Stimulated activated naive CD8-positive, alpha-beta T cell treated with anti-CD3 and anti-CD28 coated beads, Interleukin-15, amount 100 ng/mL, for 72 hours (primary cell): ENCODE data around the gene ZNF649.
A peak's percentile ranks its signal among the peaks of the same experiment; 100 is the strongest.
"Not testable (repeated sequence)": the region's sequence is repeated elsewhere in the genome, so short reads cannot be mapped to it uniquely, and the experiment has no call there.

Experiments used
- ATAC-seq: fragments of 150-1000 bp; cut with Tn5 transposase; 2 replicates; pipeline ENCODE4 v1.10.0; 2021; ENCODE audit warnings: mild to moderate bottlenecking, moderate library complexity
- DNase-seq, 2 donors: peaks; one replicate each; pipeline ENCODE4 v3.0.0; 2021 to 2022
- H3K27ac Mint-ChIP-seq, 2 donors: one replicate each; pipeline ENCODE4 v1.8.0; 2022; ENCODE audit warnings: mild to moderate bottlenecking in 2 of 2, mixed read lengths in 2 of 2, moderate library complexity in 2 of 2
- H3K27me3 Mint-ChIP-seq: one replicate; pipeline ENCODE4 v1.8.0; 2022; ENCODE audit warnings: mixed read lengths
- H3K4me1 Mint-ChIP-seq: one replicate; pipeline ENCODE4 v1.8.0; 2022; ENCODE audit warnings: mild to moderate bottlenecking, mixed read lengths
- H3K4me3 Mint-ChIP-seq, 2 donors: one replicate each; pipeline ENCODE4 v1.8.0; 2022; ENCODE audit warnings: mild to moderate bottlenecking in 2 of 2, mixed read lengths in 2 of 2, moderate library complexity in 1 of 2
- H3K9me3 Mint-ChIP-seq, 2 donors: one replicate each; pipeline ENCODE4 v1.8.0; 2022; ENCODE audit warnings: mixed read lengths in 2 of 2

ZNF649 gene

GRCh38 chr19:51904331-51905165, at the start of gene ZNF649:
ZNF649 (minus strand) TSS chr19:51905017; CDS start chr19:51900107, 4,910 bp downstream.
- H3K4me3 Mint-ChIP-seq: peak within 1 kb of the TSS; percentile 88 to 94
- peaks cover 23% of the 10 kb centered on the region for H3K27me3 Mint-ChIP-seq
- peak; percentile 97 for ATAC-seq
- peaks cover 41 to 71% of the 10 kb centered on the region in 2 donors for H3K9me3 Mint-ChIP-seq
- peak within 1 kb of the TSS; percentile 96 to 99 for H3K27ac Mint-ChIP-seq
- H3K4me1 Mint-ChIP-seq: peaks cover 27% of the 10 kb centered on the region
- DNase-seq: peak; percentile 83 to 87

- Mint-ChIP-seq H3K4me3 (peak overlapping the region in 1 of 2 donors; percentile 11), H3K4me1 (peaks cover 5% of the 10 kb centered on the region), H3K27ac (no peak overlapping the region), H3K9me3 (peaks cover 57 to 65% of the 10 kb centered on the region in 2 donors), H3K27me3 (no peaks in the 10 kb centered on the region)
- no peak for DNase-seq
- ATAC-seq: no peak
These were observed 44.2 kb upstream of the ZNF649 start for GRCh38 chr19:51948975-51949374.

GRCh38 chr19:51946602-51947001, 41.8 kb upstream of the ZNF649 start:
- Mint-ChIP-seq H3K27me3 (no peaks in the 10 kb centered on the region), H3K27ac (no peak overlapping the region), H3K4me3 (no peak overlapping the region), H3K9me3 (peaks cover 71 to 73% of the 10 kb centered on the region in 2 donors), H3K4me1 (peaks cover 5% of the 10 kb centered on the region)
- no peak for DNase-seq
- ATAC-seq: no peak

- Mint-ChIP-seq H3K27me3 (no peaks in the 10 kb centered on the region), H3K4me1 (peaks cover 5% of the 10 kb centered on the region), H3K27ac (no peak overlapping the region), H3K9me3 (peaks cover 64 to 75% of the 10 kb centered on the region in 2 donors), H3K4me3 (no peak overlapping the region)
- ATAC-seq (no peak), DNase-seq (no peak)
These were observed 40.2 kb upstream of the ZNF649 start for GRCh38 chr19:51944798-51945552.

GRCh38 chr19:51938936-51939335, 34.1 kb upstream of the ZNF649 start:
- ATAC-seq (no peak), DNase-seq (no peak)
- peaks cover 46 to 72% of the 10 kb centered on the region in 2 donors for H3K9me3 Mint-ChIP-seq
- H3K4me1 Mint-ChIP-seq: no peaks in the 10 kb centered on the region
- H3K27ac Mint-ChIP-seq: no peak overlapping the region
- H3K4me3 Mint-ChIP-seq: no peak overlapping the region
- H3K27me3 Mint-ChIP-seq: no peaks in the 10 kb centered on the region

- no peak for ATAC-seq
- no peaks in the 10 kb centered on the region for H3K27me3 Mint-ChIP-seq
- no peak for DNase-seq
- H3K9me3 Mint-ChIP-seq: peaks cover 32 to 64% of the 10 kb centered on the region in 2 donors
- peaks cover 17% of the 10 kb centered on the region for H3K4me1 Mint-ChIP-seq
- no peak overlapping the region for H3K27ac Mint-ChIP-seq
- no peak overlapping the region for H3K4me3 Mint-ChIP-seq
These were observed 27.1 kb upstream of the ZNF649 start for GRCh38 chr19:51931921-51932320.

- Mint-ChIP-seq H3K4me1 (peaks cover 26% of the 10 kb centered on the region), H3K27ac (peak overlapping the region; percentile 95 to 96), H3K4me3 (peak overlapping the region; percentile 97), H3K27me3 (no peaks in the 10 kb centered on the region), H3K9me3 (peaks cover 40 to 72% of the 10 kb centered on the region in 2 donors)
- no peak for ATAC-seq
- no peak for DNase-seq
These were observed 23.0 kb upstream of the ZNF649 start for GRCh38 chr19:51927859-51928258.

- ATAC-seq (peak; percentile 97), DNase-seq (peak; percentile 81 to 88)
- Mint-ChIP-seq H3K27me3 (no peaks in the 10 kb centered on the region), H3K27ac (peak within 1 kb of the TSS; percentile 95 to 96), H3K4me3 (peak within 1 kb of the TSS; percentile 97), H3K9me3 (peaks cover 45 to 75% of the 10 kb centered on the region in 2 donors), H3K4me1 (peaks cover 26% of the 10 kb centered on the region)
These were observed 22.2 kb upstream of the ZNF649 start, which contains the start of gene ZNF613 for GRCh38 chr19:51926784-51927741. ZNF613 (plus strand) TSS chr19:51927472; CDS start chr19:51936221, 8,749 bp downstream.

- H3K27ac Mint-ChIP-seq: peak overlapping the region in 1 of 2 donors; percentile 29
- no peaks in the 10 kb centered on the region for H3K27me3 Mint-ChIP-seq
- H3K4me3 Mint-ChIP-seq: peak overlapping the region; percentile 97
- H3K4me1 Mint-ChIP-seq: peaks cover 26% of the 10 kb centered on the region
- ATAC-seq (peak; percentile 2), DNase-seq (no peak)
- peaks cover 46 to 75% of the 10 kb centered on the region in 2 donors for H3K9me3 Mint-ChIP-seq
These were observed 21.6 kb upstream of the ZNF649 start for GRCh38 chr19:51926426-51926783.

- Mint-ChIP-seq H3K4me1 (peaks cover 9% of the 10 kb centered on the region), H3K27me3 (no peaks in the 10 kb centered on the region), H3K27ac (no peak overlapping the region), H3K9me3 (peaks cover 50 to 66% of the 10 kb centered on the region in 2 donors), H3K4me3 (no peak overlapping the region)
- ATAC-seq (no peak), DNase-seq (no peak)
These were observed 17.1 kb upstream of the ZNF649 start for GRCh38 chr19:51921949-51922348.

GRCh38 chr19:51919606-51920005, 14.8 kb upstream of the ZNF649 start:
- H3K4me3 Mint-ChIP-seq: no peak overlapping the region
- no peaks in the 10 kb centered on the region for H3K4me1 Mint-ChIP-seq
- peaks cover 62 to 67% of the 10 kb centered on the region in 2 donors for H3K9me3 Mint-ChIP-seq
- no peak overlapping the region for H3K27ac Mint-ChIP-seq
- DNase-seq: no peak
- H3K27me3 Mint-ChIP-seq: no peaks in the 10 kb centered on the region
- ATAC-seq: no peak

GRCh38 chr19:51916167-51916566, 11.3 kb upstream of the ZNF649 start:
- Mint-ChIP-seq H3K27me3 (no peaks in the 10 kb centered on the region), H3K27ac (no peak overlapping the region), H3K4me1 (no peaks in the 10 kb centered on the region), H3K9me3 (peaks cover 57 to 63% of the 10 kb centered on the region in 2 donors), H3K4me3 (no peak overlapping the region)
- DNase-seq: no peak
- ATAC-seq: no peak

- Mint-ChIP-seq H3K4me1 (no peaks in the 10 kb centered on the region), H3K4me3 (no peak overlapping the region), H3K27ac (no peak overlapping the region), H3K27me3 (no peaks in the 10 kb centered on the region), H3K9me3 (peaks cover 52 to 63% of the 10 kb centered on the region in 2 donors)
- ATAC-seq: no peak
- DNase-seq: no peak
These were observed 10.6 kb upstream of the ZNF649 start for GRCh38 chr19:51915324-51915867.

- H3K4me1 Mint-ChIP-seq: peaks cover 22% of the 10 kb centered on the region
- H3K4me3 Mint-ChIP-seq, H3K27ac Mint-ChIP-seq, DNase-seq, ATAC-seq: not testable (repeated sequence)
- peaks cover 47 to 78% of the 10 kb centered on the region in 2 donors for H3K9me3 Mint-ChIP-seq
- peaks cover 23% of the 10 kb centered on the region for H3K27me3 Mint-ChIP-seq
These were observed 3.2 kb upstream of the ZNF649 start for GRCh38 chr19:51907981-51908380.
